Stomach smooth muscle (tissue), 2 donors: ENCODE results near the gene CORO1A.

ENCODE experiments used
- H3K27ac ChIP-seq: one replicate; pipeline ENCODE4 v1.7.0; 2013; ENCODE audit warnings: mild to moderate bottlenecking, low read length, inconsistent platforms
- H3K27me3 ChIP-seq, 2 donors: one replicate each; pipeline ENCODE4 v1.7.0; 2013; ENCODE audit warnings: low read length in 2 of 2; ENCODE audit not compliant: insufficient read depth in 2 of 2, control insufficient read depth in 1 of 2
- H3K36me3 ChIP-seq, 2 donors: one replicate each; pipeline ENCODE4 v1.7.0; 2013; ENCODE audit warnings: low read length in 2 of 2; ENCODE audit not compliant: control insufficient read depth in 2 of 2, insufficient read depth in 2 of 2
- H3K4me1 ChIP-seq: one replicate; pipeline ENCODE4 v1.7.0; 2013; ENCODE audit warnings: low read length; ENCODE audit not compliant: control insufficient read depth, insufficient read depth
- H3K4me3 ChIP-seq, 2 donors: one replicate each; pipeline ENCODE4 v1.7.0; 2013; ENCODE audit warnings: low read length in 2 of 2
- H3K9ac ChIP-seq, 2 donors: one replicate each; pipeline ENCODE4 v1.7.0; 2013; ENCODE audit warnings: low read length in 2 of 2, mild to moderate bottlenecking in 1 of 2
- H3K9me3 ChIP-seq, 2 donors: one replicate each; pipeline ENCODE4 v1.7.0; 2013; ENCODE audit warnings: low read length in 2 of 2; ENCODE audit not compliant: control insufficient read depth in 2 of 2
- donor health status: healthy.
- donor health status: Pancreatic carcinoma.

CORO1A gene

GRCh38 chr16:30183233-30184095 lies at the start of gene CORO1A:
Gene CORO1A, plus strand, starts transcription at chr16:30183602. Its CDS starts 1,608 bp downstream, at chr16:30185210.
- Histone ChIP-seq H3K27me3 (peaks cover 0 to 2% of the 10 kb centered on the region in 2 donors), H3K27ac (no peak within 1 kb of the TSS), H3K36me3 (no peaks in the 10 kb centered on the region), H3K4me1 (peaks cover 9% of the 10 kb centered on the region), H3K4me3 (peak within 1 kb of the TSS; percentile 59 to 73), H3K9ac (peak within 1 kb of the TSS; percentile 59 to 62), H3K9me3 (no peaks in the 10 kb centered on the region)

GRCh38 chr16:30136971-30137605 lies 46.3 kb upstream of the CORO1A start:
- H3K9me3 ChIP-seq = no peaks in the 10 kb centered on the region
- H3K4me3 ChIP-seq = no peak overlapping the region
- H3K27ac ChIP-seq = no peak overlapping the region
- H3K9ac ChIP-seq = no peak overlapping the region
- no peaks in the 10 kb centered on the region for H3K4me1 ChIP-seq
- H3K27me3 ChIP-seq = no peaks in the 10 kb centered on the region
- no peaks in the 10 kb centered on the region for H3K36me3 ChIP-seq

GRCh38 chr16:30137897-30138296 lies 45.5 kb upstream of the CORO1A start:
- H3K27ac ChIP-seq = no peak overlapping the region
- no peak overlapping the region for H3K9ac ChIP-seq
- H3K9me3 ChIP-seq = no peaks in the 10 kb centered on the region
- H3K4me1 ChIP-seq = no peaks in the 10 kb centered on the region
- no peaks in the 10 kb centered on the region for H3K36me3 ChIP-seq
- H3K27me3 ChIP-seq = no peaks in the 10 kb centered on the region
- H3K4me3 ChIP-seq = no peak overlapping the region

- Histone ChIP-seq H3K4me1 (no peaks in the 10 kb centered on the region), H3K9me3 (no peaks in the 10 kb centered on the region), H3K27ac (no peak overlapping the region), H3K4me3 (no peak overlapping the region), H3K36me3 (no peaks in the 10 kb centered on the region), H3K27me3 (no peaks in the 10 kb centered on the region), H3K9ac (no peak overlapping the region)
Measured at GRCh38 chr16:30139583-30140481, 43.6 kb upstream of the CORO1A start.

GRCh38 chr16:30141750-30142149 lies 41.7 kb upstream of the CORO1A start:
- H3K9me3 ChIP-seq = no peaks in the 10 kb centered on the region
- no peak overlapping the region for H3K9ac ChIP-seq
- H3K27ac ChIP-seq = no peak overlapping the region
- H3K4me1 ChIP-seq = no peaks in the 10 kb centered on the region
- no peaks in the 10 kb centered on the region for H3K36me3 ChIP-seq
- no peak overlapping the region for H3K4me3 ChIP-seq
- H3K27me3 ChIP-seq = no peaks in the 10 kb centered on the region

GRCh38 chr16:30142672-30143346 lies 40.6 kb upstream of the CORO1A start:
- Histone ChIP-seq H3K9ac (no peak overlapping the region), H3K4me3 (no peak overlapping the region), H3K9me3 (no peaks in the 10 kb centered on the region), H3K36me3 (no peaks in the 10 kb centered on the region), H3K4me1 (no peaks in the 10 kb centered on the region), H3K27ac (no peak overlapping the region), H3K27me3 (no peaks in the 10 kb centered on the region)

- Histone ChIP-seq H3K27ac (no peak overlapping the region), H3K4me1 (no peaks in the 10 kb centered on the region), H3K36me3 (no peaks in the 10 kb centered on the region), H3K27me3 (no peaks in the 10 kb centered on the region), H3K4me3 (no peak overlapping the region), H3K9me3 (no peaks in the 10 kb centered on the region), H3K9ac (no peak overlapping the region)
Measured at GRCh38 chr16:30143347-30143702, 40.1 kb upstream of the CORO1A start.

- H3K27me3 ChIP-seq = no peaks in the 10 kb centered on the region
- no peaks in the 10 kb centered on the region for H3K9me3 ChIP-seq
- no peak overlapping the region for H3K27ac ChIP-seq
- no peak overlapping the region for H3K4me3 ChIP-seq
- no peak overlapping the region for H3K9ac ChIP-seq
- no peaks in the 10 kb centered on the region for H3K36me3 ChIP-seq
- no peaks in the 10 kb centered on the region for H3K4me1 ChIP-seq
Measured at GRCh38 chr16:30144017-30144416, 39.4 kb upstream of the CORO1A start.

- no peak overlapping the region for H3K27ac ChIP-seq
- peaks cover 0 to 3% of the 10 kb centered on the region in 2 donors for H3K9me3 ChIP-seq
- H3K4me1 ChIP-seq = no peaks in the 10 kb centered on the region
- H3K4me3 ChIP-seq = no peak overlapping the region
- no peaks in the 10 kb centered on the region for H3K36me3 ChIP-seq
- H3K9ac ChIP-seq = no peak overlapping the region
- no peaks in the 10 kb centered on the region for H3K27me3 ChIP-seq
Measured at GRCh38 chr16:30144917-30145316, 38.5 kb upstream of the CORO1A start.

- Histone ChIP-seq H3K36me3 (no peaks in the 10 kb centered on the region), H3K4me3 (no peak overlapping the region), H3K27ac (no peak overlapping the region), H3K27me3 (no peaks in the 10 kb centered on the region), H3K9ac (no peak overlapping the region), H3K4me1 (no peaks in the 10 kb centered on the region), H3K9me3 (peaks cover 0 to 3% of the 10 kb centered on the region in 2 donors)
Measured at GRCh38 chr16:30145657-30146056, 37.7 kb upstream of the CORO1A start.
